GM23248 (cell line): ENCODE measurements around the gene GABRG2. TPM values are rescaled to one million over a fixed set of nuclear protein-coding genes. Genes with fewer than 3 reads are reported as not detected.

Source experiments
- DNase-seq: peaks from one replicate; pipeline ENCODE4 v3.0.0-alpha.2; 2015
- H2AFZ ChIP-seq: fragments of 200-600 bp; sonication (generic); 2 replicates; pipeline ENCODE4 v1.6.1; 2016; ENCODE audit warnings: antibody characterized with exemption
- H3F3A ChIP-seq: fragments of 200-600 bp; sonication (generic); 2 replicates; pipeline ENCODE4 v1.6.1; 2016; ENCODE audit warnings: mild to moderate bottlenecking, antibody characterized with exemption, mixed run types; ENCODE audit not compliant: insufficient read depth
- H3K27ac ChIP-seq: fragments of 200-600 bp; sonication (generic); 2 replicates; pipeline ENCODE4 v1.5.1; 2016; ENCODE audit warnings: mild to moderate bottlenecking
- H3K27me3 ChIP-seq: fragments of 200-600 bp; sonication (generic); replicated peaks from 2 replicates; pipeline ENCODE4 v1.6.1; 2016; ENCODE audit warnings: mild to moderate bottlenecking; ENCODE audit not compliant: insufficient read depth
- H3K36me3 ChIP-seq: fragments of 200-600 bp; sonication (generic); 2 replicates; pipeline ENCODE4 v1.6.1; 2016; ENCODE audit warnings: low read depth, mild to moderate bottlenecking
- H3K4me1 ChIP-seq: fragments of 200-600 bp; sonication (generic); 2 replicates; pipeline ENCODE4 v1.6.1; 2016; ENCODE audit warnings: mild to moderate bottlenecking; ENCODE audit not compliant: insufficient read depth
- H3K4me2 ChIP-seq: fragments of 200-600 bp; sonication (generic); one replicate; pipeline ENCODE4 v1.6.1; 2016; ENCODE audit warnings: mild to moderate bottlenecking; ENCODE audit not compliant: unreplicated experiment
- H3K4me3 ChIP-seq: fragments of 200-600 bp; sonication (generic); 2 replicates; pipeline ENCODE4 v1.5.1; 2016; ENCODE audit warnings: mild to moderate bottlenecking
- H3K79me2 ChIP-seq: fragments of 200-600 bp; sonication (generic); 2 replicates; pipeline ENCODE4 v1.6.1; 2016; ENCODE audit warnings: mild to moderate bottlenecking; ENCODE audit not compliant: insufficient read depth
- H3K9ac ChIP-seq: fragments of 200-600 bp; sonication (generic); 2 replicates; pipeline ENCODE4 v1.6.1; 2016; ENCODE audit warnings: mild to moderate bottlenecking
- H3K9me2 ChIP-seq: fragments of 200-600 bp; sonication (generic); 2 replicates; pipeline ENCODE4 v1.6.1; 2016; ENCODE audit warnings: mixed run types, mild to moderate bottlenecking, moderate library complexity; ENCODE audit not compliant: insufficient read depth
- H3K9me3 ChIP-seq: fragments of 200-600 bp; sonication (generic); one replicate; pipeline ENCODE4 v1.6.1; 2017; ENCODE audit warnings: low read depth
- H4K20me1 ChIP-seq: fragments of 200-600 bp; sonication (generic); 2 replicates; pipeline ENCODE4 v1.6.0; 2016; ENCODE audit not compliant: insufficient read depth
- EZH2 ChIP-seq: fragments of 200-600 bp; sonication (generic); IDR thresholded peaks from 2 replicates; pipeline ENCODE4 v1.6.1; 2018; ENCODE audit warnings: antibody characterized with exemption, mild to moderate bottlenecking; ENCODE audit not compliant: insufficient read depth, poor library complexity, severe bottlenecking
- EZH2phosphoT487 ChIP-seq: fragments of 200-600 bp; sonication (generic); IDR thresholded peaks from 2 replicates; pipeline ENCODE4 v1.6.1; 2018; ENCODE audit warnings: antibody characterized with exemption, moderate library complexity, mild to moderate bottlenecking, low read depth; ENCODE audit not compliant: insufficient read depth
- whole genome bisulfite sequencing, 2 experiments: methylation state at CpG; one replicate each; pipeline ENCODE4 v1.1.6; 2015 to 2017; ENCODE audit warnings: low lambda C conversion rate in 2 of 2, low coverage in 1 of 2; ENCODE audit errors: missing lambda C conversion rate in 2 of 2; 5-methylcytosine and 5-hydroxymethylcytosine counted together
- in situ Hi-C: fragments of 300-500 bp; cut with MboI; formaldehyde crosslinking; loops from 2 replicates; pipeline ENCODE4 v1.15.0; 2020
- polyA plus RNA-seq: library from polyadenylated mRNA; unstranded; fragments of >200 nt; fragmentation: Nextera tagmentation; extraction: Ambion mirVana; gene quantifications from 2 replicates; pipeline ENCODE4 v1.2.1, GENCODE V29; 2016
- total RNA-seq: library from RNA; depleted of rRNA; stranded (reverse); fragments of >200 nt; shearing (Covaris generic); gene quantifications from 2 replicates; pipeline ENCODE4 v1.2.3, GENCODE V29; 2014

Gene GABRG2
- total and polyA plus RNA-seq, 2 experiments from 2014 or later = not detected

GRCh38 chr5:162119801-162120200, 52.2 kb downstream of the GABRG2 start:
- no peak overlapping the region for H3K4me2 ChIP-seq
- WGBS, 2 experiments = 6 to 10% methylated on average over 3 of the region's 3 CpGs
- no peaks in the 10 kb centered on the region for H3K4me1 ChIP-seq
- H3K9ac ChIP-seq = no peak overlapping the region
- no peak for TF ChIP-seq EZH2phosphoT487
- no peak for TF ChIP-seq EZH2
- in situ Hi-C loops = no loop called here
- no peak overlapping the region for H3K4me3 ChIP-seq
- no peak overlapping the region for H2AFZ ChIP-seq
- H3K27ac ChIP-seq = no peak overlapping the region
- no peaks in the 10 kb centered on the region for H3K27me3 ChIP-seq
- H3K36me3 ChIP-seq = no peaks in the 10 kb centered on the region
- DNase-seq = no peak
- H3F3A ChIP-seq = no peaks in the 10 kb centered on the region
- H3K9me3 ChIP-seq = no peaks in the 10 kb centered on the region
- H4K20me1 ChIP-seq = no peaks in the 10 kb centered on the region
- H3K9me2 ChIP-seq = no peaks in the 10 kb centered on the region
- H3K79me2 ChIP-seq = no peaks in the 10 kb centered on the region

- H3K4me1 ChIP-seq = no peaks in the 10 kb centered on the region
- in situ Hi-C loops = no loop called here
- H3K9me3 ChIP-seq = no peaks in the 10 kb centered on the region
- H3K79me2 ChIP-seq = no peaks in the 10 kb centered on the region
- H2AFZ ChIP-seq = no peak overlapping the region
- H4K20me1 ChIP-seq = no peaks in the 10 kb centered on the region
- H3K4me3 ChIP-seq = no peak overlapping the region
- no peaks in the 10 kb centered on the region for H3K9me2 ChIP-seq
- no peak for DNase-seq
- H3K4me2 ChIP-seq = no peak overlapping the region
- no peaks in the 10 kb centered on the region for H3F3A ChIP-seq
- 0% methylated on average over 2 of the region's 2 CpGs for WGBS, 2 experiments
- no peaks in the 10 kb centered on the region for H3K27me3 ChIP-seq
- H3K36me3 ChIP-seq = no peaks in the 10 kb centered on the region
- TF ChIP-seq EZH2phosphoT487 (no peak), EZH2 (no peak)
- H3K9ac ChIP-seq = no peak overlapping the region
- H3K27ac ChIP-seq = no peak overlapping the region
Observed at GRCh38 chr5:162128117-162128516, 60.5 kb downstream of the GABRG2 start.

DNA sequence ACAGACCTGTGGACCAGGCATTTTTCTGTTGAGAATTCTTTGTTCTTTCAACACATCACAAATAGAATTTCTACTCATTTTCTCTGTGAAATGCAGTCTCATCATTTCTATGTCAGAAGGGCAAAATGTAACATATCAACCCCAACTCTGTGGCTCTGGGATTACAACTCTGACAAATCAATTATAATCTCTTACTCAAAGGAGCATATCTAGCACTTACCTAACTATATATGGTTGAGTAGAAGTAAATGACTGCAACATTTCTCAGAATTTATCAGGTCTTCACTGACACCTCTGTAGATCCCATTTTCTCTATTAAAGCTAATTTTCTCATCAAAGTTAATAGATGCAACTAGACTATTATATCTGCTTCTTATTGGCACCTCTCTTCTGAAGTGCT, 64.8 kb downstream of the GABRG2 start:
- Histone ChIP-seq H3K27ac (no peak overlapping the region), H4K20me1 (no peaks in the 10 kb centered on the region), H2AFZ (no peak overlapping the region), H3K4me2 (no peak overlapping the region), H3K27me3 (no peaks in the 10 kb centered on the region), H3K36me3 (no peaks in the 10 kb centered on the region), H3K79me2 (no peaks in the 10 kb centered on the region), H3K9me2 (no peaks in the 10 kb centered on the region), H3K9me3 (no peaks in the 10 kb centered on the region), H3K4me1 (no peaks in the 10 kb centered on the region), H3K4me3 (no peak overlapping the region), H3F3A (no peaks in the 10 kb centered on the region), H3K9ac (no peak overlapping the region)
- in situ Hi-C loops = no loop called here
- TF ChIP-seq EZH2phosphoT487 (no peak), EZH2 (no peak)
- no peak for DNase-seq

DNA sequence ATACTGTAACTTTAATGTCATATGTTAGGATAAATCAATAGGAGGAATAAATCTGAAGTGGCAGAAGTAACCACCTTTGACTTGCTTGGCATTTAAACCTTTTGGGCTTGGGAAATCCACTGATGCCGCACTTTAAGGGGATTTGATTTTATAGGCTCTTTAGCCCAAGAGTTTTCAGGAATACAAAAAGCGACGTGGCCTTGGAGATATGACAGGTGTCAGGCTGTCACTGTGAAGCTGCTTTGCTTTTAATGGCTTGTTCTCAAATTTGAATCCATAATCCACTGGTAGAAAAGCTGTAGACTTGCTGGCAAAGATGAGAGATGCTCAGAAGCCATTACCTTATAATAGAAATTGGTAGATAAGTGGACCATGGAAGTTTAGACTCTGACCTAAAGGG, 71.6 kb downstream of the GABRG2 start:
- Histone ChIP-seq H3K27ac (no peak overlapping the region), H3K9me3 (no peaks in the 10 kb centered on the region), H3K4me2 (no peak overlapping the region), H3K4me1 (no peaks in the 10 kb centered on the region), H4K20me1 (no peaks in the 10 kb centered on the region), H3K79me2 (no peaks in the 10 kb centered on the region), H3K9ac (no peak overlapping the region), H3K27me3 (no peaks in the 10 kb centered on the region), H3K36me3 (no peaks in the 10 kb centered on the region), H3K4me3 (no peak overlapping the region), H3F3A (no peaks in the 10 kb centered on the region), H3K9me2 (no peaks in the 10 kb centered on the region), H2AFZ (no peak overlapping the region)
- 26 to 30% methylated on average over 3 of the region's 3 CpGs for WGBS, 2 experiments
- in situ Hi-C loops = no loop called here
- no peak for TF ChIP-seq EZH2phosphoT487
- TF ChIP-seq EZH2 = no peak
- no peak for DNase-seq

- H4K20me1 ChIP-seq = no peaks in the 10 kb centered on the region
Observed at GRCh38 chr5:162154242-162154641, 86.7 kb downstream of the GABRG2 start.

More at GRCh38 chr5:162154242-162154641, 86.7 kb downstream of the GABRG2 start:
- no peaks in the 10 kb centered on the region for H3K4me1 ChIP-seq
- DNase-seq = no peak
- in situ Hi-C loops = no loop called here
- no peak overlapping the region for H2AFZ ChIP-seq
- no peak for TF ChIP-seq EZH2phosphoT487
- no peak for TF ChIP-seq EZH2
- H3K9ac ChIP-seq = no peak overlapping the region
- no peak overlapping the region for H3K27ac ChIP-seq
- WGBS, 2 experiments = 7 to 17% methylated on average over 1 of the region's 1 CpG
- no peaks in the 10 kb centered on the region for H3K79me2 ChIP-seq
- no peak overlapping the region for H3K4me3 ChIP-seq
- H3K9me3 ChIP-seq = no peaks in the 10 kb centered on the region
- no peaks in the 10 kb centered on the region for H3K9me2 ChIP-seq
- no peak overlapping the region for H3K4me2 ChIP-seq
- no peaks in the 10 kb centered on the region for H3K27me3 ChIP-seq
- H3F3A ChIP-seq = no peaks in the 10 kb centered on the region
- H3K36me3 ChIP-seq = no peaks in the 10 kb centered on the region
